K562 (cell line): ENCODE measurements around the gene TOR3A. TPM values are rescaled to one million over a fixed set of nuclear protein-coding genes. Genes with fewer than 3 reads are reported as not detected.

Experiments
- ARNT ChIP-seq, 2 experiments: fragments of 450-650 bp; IDR thresholded peaks; 2 replicates each; pipeline ENCODE4 v1.6.1; 2016; ENCODE audit warnings: mild to moderate bottlenecking in 1 of 2
- BACH1 ChIP-seq: fragments of 200-800 bp; sonication (Bioruptor generic); IDR thresholded peaks from 2 replicates; pipeline ENCODE4 v1.6.1; 2016; ENCODE audit warnings: missing genetic modification characterization, missing compliant biosample characterization
- CBX1 ChIP-seq: sonication (generic); IDR thresholded peaks from 2 replicates; pipeline ENCODE4 v1.6.1; 2016; ENCODE audit warnings: antibody characterized with exemption, low read depth, mild to moderate bottlenecking
- CBX3 ChIP-seq, 2 experiments: IDR thresholded peaks; 1 replicate in 1 of 2; 2 replicates in 1 of 2; pipeline ENCODE4 v1.6.1; 2012; ENCODE audit warnings: inconsistent platforms in 2 of 2, low read length in 2 of 2, borderline replicate concordance in 1 of 2, control low read depth in 1 of 2
- CBX8 ChIP-seq: fragments of 200-600 bp; sonication (generic); IDR thresholded peaks from 2 replicates; pipeline ENCODE4 v1.6.1; 2012; ENCODE audit warnings: borderline replicate concordance, mixed run types, low read depth, mild to moderate bottlenecking, moderate library complexity, mixed read lengths, low read length, control low read depth, inconsistent platforms; ENCODE audit not compliant: poor library complexity, severe bottlenecking; ENCODE audit errors: extremely low read depth
- GTF2A2 ChIP-seq: IDR thresholded peaks from 2 replicates; pipeline ENCODE4 v1.6.1; 2016; ENCODE audit warnings: mild to moderate bottlenecking, missing genetic modification characterization, missing compliant biosample characterization
- HDAC1 ChIP-seq, 2 experiments: fragments of 450-650 bp; IDR thresholded peaks; 2 replicates each; pipeline ENCODE4 v1.6.1; 2016 to 2017; ENCODE audit warnings: inconsistent platforms in 1 of 2, mild to moderate bottlenecking in 1 of 2, moderate library complexity in 1 of 2
- IRF1 ChIP-seq: sonication (generic); formaldehyde crosslinking; IDR thresholded peaks from 2 replicates; pipeline ENCODE4 v1.8.0; 2022; ENCODE audit warnings: missing genetic modification reagents, mild to moderate bottlenecking, borderline replicate concordance
- IRF2 ChIP-seq: sonication (generic); formaldehyde crosslinking; IDR thresholded peaks from 2 replicates; pipeline ENCODE4 v1.8.1; 2022; ENCODE audit warnings: mild to moderate bottlenecking, missing genetic modification reagents
- MYNN ChIP-seq, 2 experiments: sonication (generic); formaldehyde crosslinking in 1 of 2; IDR thresholded peaks; 2 replicates each; pipeline versions ENCODE4 v1.5.0 to v1.6.1; 2016 to 2020; ENCODE audit warnings: antibody characterized with exemption in 1 of 2, missing genetic modification reagents in 1 of 2
- NR3C1 ChIP-seq: sonication (generic); formaldehyde crosslinking; IDR thresholded peaks from 2 replicates; pipeline ENCODE4 v1.8.1; 2022; ENCODE audit warnings: missing genetic modification reagents
- RUNX1 ChIP-seq: sonication (generic); IDR thresholded peaks from 2 replicates; pipeline ENCODE4 v1.6.1; 2016; ENCODE audit warnings: antibody characterized with exemption, low read depth
- SMAD4 ChIP-seq: fragments of 250-450 bp; sonication (Bioruptor Pico); conservative IDR thresholded peaks from 2 replicates; pipeline ENCODE4 v1.8.0; 2021; ENCODE audit warnings: inconsistent platforms, mild to moderate bottlenecking, moderate library complexity
- SRSF1 ChIP-seq: fragments of 200-400 bp; formaldehyde crosslinking; IDR thresholded peaks from 2 replicates; pipeline ENCODE4 v1.6.1; 2017; ENCODE audit warnings: mild to moderate bottlenecking, low read depth, low read length, moderate library complexity
- SUPT5H ChIP-seq: fragments of 450-650 bp; IDR thresholded peaks from 2 replicates; pipeline ENCODE4 v1.6.1; 2016
- TBP ChIP-seq: optimal IDR thresholded peaks from 2 replicates; pipeline ENCODE3; 2011; ENCODE audit warnings: low read depth, low read length, improper control_type of control experiment
- TCF3 ChIP-seq: sonication (generic); formaldehyde crosslinking; IDR thresholded peaks from 2 replicates; pipeline ENCODE4 v1.4.0; 2020; ENCODE audit warnings: mild to moderate bottlenecking, missing genetic modification reagents
- TCFL5 ChIP-seq: fragments of 250-450 bp; sonication (Bioruptor Pico); conservative IDR thresholded peaks from 2 replicates; pipeline ENCODE4 v1.6.1; 2021; ENCODE audit warnings: mild to moderate bottlenecking, moderate library complexity, matching md5 sums
- ZNF12 ChIP-seq: sonication (generic); formaldehyde crosslinking; IDR thresholded peaks from 2 replicates; pipeline ENCODE4 v1.4.0; 2020; ENCODE audit warnings: mild to moderate bottlenecking, missing genetic modification reagents
- ZNF134 ChIP-seq: fragments of 250-450 bp; sonication (Bioruptor Pico); conservative IDR thresholded peaks from 2 replicates; pipeline ENCODE4 v1.4.0; 2020
- ZNF589 ChIP-seq: fragments of 200-800 bp; sonication (Bioruptor generic); IDR thresholded peaks from 2 replicates; pipeline ENCODE4 v1.6.1; 2016; ENCODE audit warnings: low read depth, missing genetic modification characterization, missing compliant biosample characterization
- polyA plus RNA-seq, 8 experiments: library from polyadenylated mRNA; depleted of rRNA in 4 of 8; stranded (reverse) in 5 of 8; unstranded in 3 of 8; fragments of >200 nt; fragmentation: Nextera tagmentation in 2 of 8; fragmentation: Illumina TruSeq in 1 of 8; extraction: Ambion mirVana in 2 of 8; extraction: Trizol in 1 of 8; gene quantifications; 2 replicates each; pipeline versions ENCODE4 v1.2.1 to v1.2.3, GENCODE V29; 2011 to 2014; ENCODE audit warnings: inconsistent platforms in 1 of 8, missing spikeins in 1 of 8
- total RNA-seq, 7 experiments: library from RNA; depleted of rRNA in 6 of 7; stranded (reverse); fragments of >200 nt in 6 of 7; fragmentation: Illumina TruSeq in 2 of 7; extraction: Trizol in 2 of 7; gene quantifications; 2 replicates each; pipeline versions ENCODE4 v1.2.1 to v1.2.3, GENCODE V29; 2011 to 2021; ENCODE audit warnings: low replicate concordance in 1 of 7
- TF ChIP-seq, protein P1 (sequence below): fragments of 450-650 bp; IDR thresholded peaks from 2 replicates; pipeline ENCODE4 v1.6.1; 2016; ENCODE audit warnings: low read depth, mild to moderate bottlenecking, moderate library complexity
- TF ChIP-seq, protein P2 (sequence below): sonication (generic); formaldehyde crosslinking; IDR thresholded peaks from 2 replicates; pipeline ENCODE4 v1.8.0; 2022; ENCODE audit warnings: mild to moderate bottlenecking, low read depth, missing genetic modification reagents
- TF ChIP-seq, protein P3 (sequence below): fragments of 450-650 bp; IDR thresholded peaks from 2 replicates; pipeline ENCODE4 v1.6.1; 2018; ENCODE audit warnings: mild to moderate bottlenecking, low read depth; ENCODE audit not compliant: partially characterized antibody

Gene TOR3A
- total and polyA plus RNA-seq, 9 of the 15 experiments (the other 6 are each of a cell fraction or from before 2014, with no cell fraction given), result 7.9 to 94.5 (median 39.7) TPM

GRCh38 chr1:179058487-179059483, 23.1 kb upstream of the TOR3A start (continued):
- TF ChIP-seq GTF2A2, result peak; percentile 42; the same call in 1 of the 2 replicates
- no peak for TF ChIP-seq ZNF12
- TF ChIP-seq IRF2 (CRISPR knock-in tag), result no peak
- TF ChIP-seq, protein P1, sequence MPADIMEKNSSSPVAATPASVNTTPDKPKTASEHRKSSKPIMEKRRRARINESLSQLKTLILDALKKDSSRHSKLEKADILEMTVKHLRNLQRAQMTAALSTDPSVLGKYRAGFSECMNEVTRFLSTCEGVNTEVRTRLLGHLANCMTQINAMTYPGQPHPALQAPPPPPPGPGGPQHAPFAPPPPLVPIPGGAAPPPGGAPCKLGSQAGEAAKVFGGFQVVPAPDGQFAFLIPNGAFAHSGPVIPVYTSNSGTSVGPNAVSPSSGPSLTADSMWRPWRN, result no peak
- no peak for TF ChIP-seq NR3C1
- no peak for TF ChIP-seq IRF1 (CRISPR knock-in tag)
- peak; percentile 87; the same call in 1 of the 2 replicates for TF ChIP-seq SMAD4 (CRISPR knock-in tag)
- TF ChIP-seq TCFL5 (CRISPR knock-in tag), result no peak
- peak; percentile 85; the same call in 1 of the 2 replicates for TF ChIP-seq ZNF589 (CRISPR knock-in tag)
- TF ChIP-seq CBX8, result no peak
- TF ChIP-seq CBX3 (IDR thresholded peaks at IDR 0.05; ENCODE audit: borderline replicate concordance in 1 of 2, low read length in 2 of 2), result no peak
- no peak for TF ChIP-seq TCF3
- no peak for TF ChIP-seq ARNT (IDR thresholded peaks at IDR 0.05)
- TF ChIP-seq SRSF1, result no peak
- TF ChIP-seq ZNF134 (CRISPR knock-in tag), result no peak
- no peak for TF ChIP-seq SUPT5H
- TF ChIP-seq MYNN (IDR thresholded peaks at IDR 0.05), result no peak
- TF ChIP-seq MYNN (CRISPR knock-in tag; IDR thresholded peaks at IDR 0.05), result no peak
- TF ChIP-seq, protein P2, sequence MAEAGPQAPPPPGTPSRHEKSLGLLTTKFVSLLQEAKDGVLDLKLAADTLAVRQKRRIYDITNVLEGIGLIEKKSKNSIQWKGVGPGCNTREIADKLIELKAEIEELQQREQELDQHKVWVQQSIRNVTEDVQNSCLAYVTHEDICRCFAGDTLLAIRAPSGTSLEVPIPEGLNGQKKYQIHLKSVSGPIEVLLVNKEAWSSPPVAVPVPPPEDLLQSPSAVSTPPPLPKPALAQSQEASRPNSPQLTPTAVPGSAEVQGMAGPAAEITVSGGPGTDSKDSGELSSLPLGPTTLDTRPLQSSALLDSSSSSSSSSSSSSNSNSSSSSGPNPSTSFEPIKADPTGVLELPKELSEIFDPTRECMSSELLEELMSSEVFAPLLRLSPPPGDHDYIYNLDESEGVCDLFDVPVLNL (CRISPR knock-in tag), result no peak
- TF ChIP-seq BACH1, result peak; percentile 81; the same call in 1 of the 2 replicates
- TF ChIP-seq TBP, result no peak
- TF ChIP-seq RUNX1, result no peak
- TF ChIP-seq CBX1, result no peak
- TF ChIP-seq, protein P3, sequence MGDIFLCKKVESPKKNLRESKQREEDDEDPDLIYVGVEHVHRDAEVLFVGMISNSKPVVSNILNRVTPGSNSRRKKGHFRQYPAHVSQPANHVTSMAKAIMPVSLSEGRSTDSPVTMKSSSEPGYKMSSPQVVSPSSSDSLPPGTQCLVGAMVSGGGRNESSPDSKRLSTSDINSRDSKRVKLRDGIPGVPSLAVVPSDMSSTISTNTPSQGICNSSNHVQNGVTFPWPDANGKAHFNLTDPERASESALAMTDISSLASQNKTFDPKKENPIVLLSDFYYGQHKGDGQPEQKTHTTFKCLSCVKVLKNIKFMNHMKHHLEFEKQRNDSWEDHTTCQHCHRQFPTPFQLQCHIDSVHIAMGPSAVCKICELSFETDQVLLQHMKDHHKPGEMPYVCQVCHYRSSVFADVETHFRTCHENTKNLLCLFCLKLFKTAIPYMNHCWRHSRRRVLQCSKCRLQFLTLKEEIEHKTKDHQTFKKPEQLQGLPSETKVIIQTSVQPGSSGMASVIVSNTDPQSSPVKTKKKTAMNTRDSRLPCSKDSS, result peak; percentile 10
- TF ChIP-seq HDAC1 (IDR thresholded peaks at IDR 0.05), result no peak
